Astrocyte (in vitro differentiated cells and primary cell): ENCODE data around the gene SETD1B. TPM values are rescaled to one million over a fixed set of nuclear protein-coding genes. Genes with fewer than 3 reads are reported as not detected.

Experiments used
- DNase-seq: peaks from one replicate; pipeline ENCODE4 v3.0.0-alpha.2; 2010; ENCODE audit warnings: low read depth
- FAIRE-seq: peaks from 2 replicates; lab custom pipeline; 2011; peaks lifted over from hg19 to GRCh38; lab: Jason Lieb, UNC
- H2AFZ ChIP-seq: 2 replicates; pipeline ENCODE4 v1.6.0; 2012; ENCODE audit warnings: low read depth, low read length, inconsistent platforms
- H3K27ac ChIP-seq: 2 replicates; pipeline ENCODE4 v1.5.1; 2011; ENCODE audit warnings: low read depth, low read length, inconsistent platforms
- H3K27me3 ChIP-seq: 2 replicates; pipeline ENCODE4 v1.6.0; 2011; ENCODE audit warnings: low read length, inconsistent platforms; ENCODE audit not compliant: insufficient read depth
- H3K36me3 ChIP-seq: 2 replicates; pipeline ENCODE4 v1.5.1; 2011; ENCODE audit warnings: low read length, inconsistent platforms; ENCODE audit not compliant: insufficient read depth
- H3K4me1 ChIP-seq: 2 replicates; pipeline ENCODE4 v1.5.1; 2011; ENCODE audit warnings: low read length, inconsistent platforms; ENCODE audit not compliant: insufficient read depth
- H3K4me2 ChIP-seq: 2 replicates; pipeline ENCODE4 v1.6.0; 2012; ENCODE audit warnings: low read length, inconsistent platforms
- H3K4me3 ChIP-seq: 2 replicates; pipeline ENCODE4 v1.5.1; 2011; ENCODE audit warnings: low read depth, mild to moderate bottlenecking, low read length, inconsistent platforms; ENCODE audit not compliant: insufficient read depth
- H3K79me2 ChIP-seq: 2 replicates; pipeline ENCODE4 v1.6.0; 2012; ENCODE audit warnings: mild to moderate bottlenecking, low read length, inconsistent platforms; ENCODE audit not compliant: insufficient read depth
- H3K9ac ChIP-seq: 2 replicates; pipeline ENCODE4 v1.6.0; 2012; ENCODE audit warnings: mild to moderate bottlenecking, low read length, inconsistent platforms
- H3K9me3 ChIP-seq: 2 replicates; pipeline ENCODE4 v1.5.1; 2012; ENCODE audit warnings: low read depth, mild to moderate bottlenecking, low read length, inconsistent platforms; ENCODE audit not compliant: insufficient read depth
- H4K20me1 ChIP-seq: 2 replicates; pipeline ENCODE4 v1.6.0; 2012; ENCODE audit warnings: low read length, inconsistent platforms; ENCODE audit not compliant: insufficient read depth
- H3K27ac Mint-ChIP-seq: one replicate; pipeline ENCODE4 v1.8.0; 2021; ENCODE audit warnings: mild to moderate bottlenecking, mixed read lengths; ENCODE audit not compliant: unreplicated experiment
- H3K27me3 Mint-ChIP-seq: one replicate; pipeline ENCODE4 v1.8.0; 2021; ENCODE audit warnings: low read depth, mixed read lengths; ENCODE audit not compliant: unreplicated experiment
- H3K36me3 Mint-ChIP-seq: one replicate; pipeline ENCODE4 v1.8.0; 2021; ENCODE audit warnings: low read depth, mixed read lengths; ENCODE audit not compliant: unreplicated experiment
- H3K4me1 Mint-ChIP-seq: one replicate; pipeline ENCODE4 v1.8.0; 2021; ENCODE audit warnings: low read depth, mixed read lengths; ENCODE audit not compliant: unreplicated experiment
- H3K4me3 Mint-ChIP-seq: one replicate; pipeline ENCODE4 v1.8.0; 2021; ENCODE audit warnings: mild to moderate bottlenecking, moderate library complexity, mixed read lengths; ENCODE audit not compliant: unreplicated experiment
- H3K9me3 Mint-ChIP-seq: one replicate; pipeline ENCODE4 v1.8.0; 2021; ENCODE audit warnings: mild to moderate bottlenecking, mixed read lengths; ENCODE audit not compliant: unreplicated experiment
- EZH2 ChIP-seq: IDR thresholded peaks from 2 replicates; pipeline ENCODE4 v1.6.1; 2012; ENCODE audit warnings: mild to moderate bottlenecking, low read length, inconsistent platforms; ENCODE audit not compliant: insufficient read depth
- total RNA-seq: library from RNA; stranded (reverse); gene quantifications from 2 replicates; pipeline ENCODE4 v1.2.1, GENCODE V29; 2021
- TF ChIP-seq, protein P1 (sequence below): IDR thresholded peaks from 2 replicates; pipeline ENCODE4 v1.5.1; 2011; ENCODE audit warnings: low read depth, mild to moderate bottlenecking, inconsistent platforms, low read length, moderate library complexity; ENCODE audit not compliant: insufficient read depth

The SETD1B gene
- total RNA-seq, 1 donor from 2014 or later = 24.0 TPM

- Histone ChIP-seq H3K9me3 (no peaks in the 10 kb centered on the region), H4K20me1 (peaks cover 27% of the 10 kb centered on the region), H3K4me3 (peak within 1 kb of the TSS; percentile 54), H3K9ac (peak within 1 kb of the TSS; percentile 75), H3K4me2 (peak within 1 kb of the TSS; percentile 98), H2AFZ (peak within 1 kb of the TSS; percentile 29), H3K36me3 (no peaks in the 10 kb centered on the region), H3K27me3 (no peaks in the 10 kb centered on the region), H3K27ac (peak within 1 kb of the TSS; percentile 72), H3K4me1 (peaks cover 52% of the 10 kb centered on the region), H3K79me2 (peaks cover 33% of the 10 kb centered on the region)
- Mint-ChIP-seq H3K4me3 (peak within 1 kb of the TSS; percentile 89), H3K36me3 (peaks cover 3% of the 10 kb centered on the region), H3K4me1 (peaks cover 40% of the 10 kb centered on the region), H3K27me3 (no peaks in the 10 kb centered on the region), H3K27ac (peak within 1 kb of the TSS; percentile 99), H3K9me3 (no peaks in the 10 kb centered on the region)
- DNase-seq (no peak), FAIRE-seq (no peak)
- TF ChIP-seq EZH2 = no peak
- TF ChIP-seq, protein P1, sequence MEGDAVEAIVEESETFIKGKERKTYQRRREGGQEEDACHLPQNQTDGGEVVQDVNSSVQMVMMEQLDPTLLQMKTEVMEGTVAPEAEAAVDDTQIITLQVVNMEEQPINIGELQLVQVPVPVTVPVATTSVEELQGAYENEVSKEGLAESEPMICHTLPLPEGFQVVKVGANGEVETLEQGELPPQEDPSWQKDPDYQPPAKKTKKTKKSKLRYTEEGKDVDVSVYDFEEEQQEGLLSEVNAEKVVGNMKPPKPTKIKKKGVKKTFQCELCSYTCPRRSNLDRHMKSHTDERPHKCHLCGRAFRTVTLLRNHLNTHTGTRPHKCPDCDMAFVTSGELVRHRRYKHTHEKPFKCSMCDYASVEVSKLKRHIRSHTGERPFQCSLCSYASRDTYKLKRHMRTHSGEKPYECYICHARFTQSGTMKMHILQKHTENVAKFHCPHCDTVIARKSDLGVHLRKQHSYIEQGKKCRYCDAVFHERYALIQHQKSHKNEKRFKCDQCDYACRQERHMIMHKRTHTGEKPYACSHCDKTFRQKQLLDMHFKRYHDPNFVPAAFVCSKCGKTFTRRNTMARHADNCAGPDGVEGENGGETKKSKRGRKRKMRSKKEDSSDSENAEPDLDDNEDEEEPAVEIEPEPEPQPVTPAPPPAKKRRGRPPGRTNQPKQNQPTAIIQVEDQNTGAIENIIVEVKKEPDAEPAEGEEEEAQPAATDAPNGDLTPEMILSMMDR = no peak
Observed at GRCh38 chr12:121793440-121793837, 10.4 kb upstream of the SETD1B start, which contains the start of gene RHOF. Gene RHOF (minus strand): TSS chr12:121793688. CDS start chr12:121793633, 55 bp downstream.

DNA sequence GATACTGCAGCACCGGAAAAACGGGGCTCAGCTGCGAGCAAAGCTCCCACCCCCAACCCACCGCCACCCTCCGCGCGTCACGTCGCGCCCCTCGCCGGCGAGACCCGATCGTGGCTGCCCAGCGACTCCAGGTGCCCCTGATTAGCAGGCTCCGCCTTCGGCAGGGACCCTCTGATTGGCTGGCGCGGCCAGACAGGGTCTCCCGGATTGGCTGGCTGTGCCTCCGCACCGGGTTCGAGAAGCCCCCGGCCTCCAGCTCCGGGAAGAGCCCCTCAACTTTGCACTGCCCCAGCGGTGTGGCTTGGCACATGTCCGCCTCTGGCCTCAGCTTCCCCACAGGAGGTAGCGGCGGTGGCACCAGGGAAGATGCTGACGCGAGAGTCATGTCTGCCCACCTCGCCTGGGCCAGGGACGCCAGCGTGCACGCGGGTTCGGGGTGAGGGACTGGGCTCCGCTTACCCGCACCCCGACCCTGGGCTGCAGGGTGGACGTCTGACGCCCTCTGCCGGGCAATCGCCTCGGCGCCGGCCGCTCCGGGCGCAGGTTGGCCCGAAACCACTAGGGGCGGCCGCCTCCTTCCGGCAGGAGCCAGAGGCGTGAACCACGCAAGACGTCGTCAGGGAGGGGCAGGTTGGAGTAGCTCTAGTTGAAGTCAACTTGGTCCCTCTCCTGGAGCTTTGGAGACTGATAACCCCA lies 9.8 kb upstream of the SETD1B start:
- Mint-ChIP-seq H3K4me3 (peak overlapping the region; percentile 80), H3K4me1 (peaks cover 45% of the 10 kb centered on the region), H3K9me3 (no peaks in the 10 kb centered on the region)

More for the DNA sequence above, 9.8 kb upstream of the SETD1B start:
- Histone ChIP-seq H3K4me2 (peak overlapping the region; percentile 98), H3K27me3 (no peaks in the 10 kb centered on the region), H3K79me2 (peaks cover 38% of the 10 kb centered on the region), H3K9me3 (no peaks in the 10 kb centered on the region), H3K36me3 (no peaks in the 10 kb centered on the region), H2AFZ (peak overlapping the region; percentile 29), H3K27ac (peak overlapping the region; percentile 72), H3K4me3 (peak overlapping the region; percentile 54), H3K4me1 (peaks cover 58% of the 10 kb centered on the region), H4K20me1 (peaks cover 30% of the 10 kb centered on the region), H3K9ac (peak overlapping the region; percentile 75)
- TF ChIP-seq, protein P1 = peak; percentile 91
- TF ChIP-seq EZH2 = no peak
- FAIRE-seq (no peak), DNase-seq (peak; percentile 83)
- Mint-ChIP-seq H3K36me3 (peaks cover 5% of the 10 kb centered on the region), H3K27me3 (no peaks in the 10 kb centered on the region), H3K27ac (peak overlapping the region; percentile 99)
